Epithelial cell of proximal tubule (primary cell): Measurements from ENCODE around the gene TRDMT1. TPM values are rescaled to one million over a fixed set of nuclear protein-coding genes. Genes with fewer than 3 reads are reported as not detected.

Experiments
- DNase-seq: peaks from one replicate; pipeline ENCODE4 v3.0.0-alpha.2; 2011; ENCODE audit warnings: low read depth
- H3K4me3 ChIP-seq: 2 replicates; pipeline ENCODE4 v1.5.1; 2011; ENCODE audit warnings: low read depth, mild to moderate bottlenecking, low read length
- total RNA-seq: library from RNA; depleted of rRNA; stranded (reverse); fragments of >200 nt; gene quantifications from 2 replicates; pipeline ENCODE4 v1.2.3, GENCODE V29; 2015
- TF ChIP-seq, protein P1 (sequence below): conservative IDR thresholded peaks from 2 replicates; pipeline ENCODE4 v1.5.1; 2012; ENCODE audit warnings: low read depth, mild to moderate bottlenecking, low read length

TRDMT1 gene
- total RNA-seq, 1 donor from 2014 or later = 4.6 TPM

DNA sequence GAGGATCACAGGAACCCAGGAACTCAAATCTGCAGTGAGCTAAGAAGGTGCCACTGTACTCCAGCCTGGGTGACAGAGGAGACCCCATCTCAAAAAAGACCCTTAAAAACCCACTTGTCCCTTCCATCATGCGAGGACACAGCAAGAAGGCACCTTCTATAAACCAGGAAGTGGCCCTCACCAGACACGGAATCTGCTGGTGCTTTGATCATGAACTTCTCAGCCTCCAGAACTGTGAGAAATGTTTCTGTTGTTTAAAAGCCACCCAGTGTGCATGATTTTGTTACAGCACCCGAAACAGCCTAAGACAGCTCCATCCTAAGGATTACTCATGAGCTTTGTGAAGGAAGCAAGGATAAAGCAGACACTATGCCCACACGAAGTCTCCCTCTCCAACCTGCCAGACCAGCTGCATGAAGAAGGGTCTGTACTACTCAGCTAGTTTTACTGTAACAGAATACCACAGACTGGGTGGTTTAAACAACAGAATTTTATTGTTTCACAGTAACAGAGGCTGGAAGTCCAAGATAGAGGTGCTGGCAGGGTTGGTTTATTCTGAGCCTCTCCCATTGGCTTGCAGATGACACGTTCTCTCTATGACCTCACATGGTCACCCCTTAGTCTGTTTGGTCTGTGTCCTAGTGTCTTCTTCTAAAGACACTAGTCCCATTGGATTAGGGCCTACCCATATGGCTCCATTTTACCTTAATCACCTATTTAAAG is 40.3 kb upstream of the TRDMT1 start:
- TF ChIP-seq, protein P1, sequence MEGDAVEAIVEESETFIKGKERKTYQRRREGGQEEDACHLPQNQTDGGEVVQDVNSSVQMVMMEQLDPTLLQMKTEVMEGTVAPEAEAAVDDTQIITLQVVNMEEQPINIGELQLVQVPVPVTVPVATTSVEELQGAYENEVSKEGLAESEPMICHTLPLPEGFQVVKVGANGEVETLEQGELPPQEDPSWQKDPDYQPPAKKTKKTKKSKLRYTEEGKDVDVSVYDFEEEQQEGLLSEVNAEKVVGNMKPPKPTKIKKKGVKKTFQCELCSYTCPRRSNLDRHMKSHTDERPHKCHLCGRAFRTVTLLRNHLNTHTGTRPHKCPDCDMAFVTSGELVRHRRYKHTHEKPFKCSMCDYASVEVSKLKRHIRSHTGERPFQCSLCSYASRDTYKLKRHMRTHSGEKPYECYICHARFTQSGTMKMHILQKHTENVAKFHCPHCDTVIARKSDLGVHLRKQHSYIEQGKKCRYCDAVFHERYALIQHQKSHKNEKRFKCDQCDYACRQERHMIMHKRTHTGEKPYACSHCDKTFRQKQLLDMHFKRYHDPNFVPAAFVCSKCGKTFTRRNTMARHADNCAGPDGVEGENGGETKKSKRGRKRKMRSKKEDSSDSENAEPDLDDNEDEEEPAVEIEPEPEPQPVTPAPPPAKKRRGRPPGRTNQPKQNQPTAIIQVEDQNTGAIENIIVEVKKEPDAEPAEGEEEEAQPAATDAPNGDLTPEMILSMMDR = no peak
- H3K4me3 ChIP-seq = no peak overlapping the region
- DNase-seq = no peak

- TF ChIP-seq, protein P1 = no peak
- no peak overlapping the region for H3K4me3 ChIP-seq
- DNase-seq = no peak
Observed at GRCh38 chr10:17240616-17241015, 39.1 kb upstream of the TRDMT1 start.

- no peak overlapping the region for H3K4me3 ChIP-seq
- TF ChIP-seq, protein P1 = no peak
- no peak for DNase-seq
Observed at GRCh38 chr10:17240096-17240495, 38.6 kb upstream of the TRDMT1 start.

DNA sequence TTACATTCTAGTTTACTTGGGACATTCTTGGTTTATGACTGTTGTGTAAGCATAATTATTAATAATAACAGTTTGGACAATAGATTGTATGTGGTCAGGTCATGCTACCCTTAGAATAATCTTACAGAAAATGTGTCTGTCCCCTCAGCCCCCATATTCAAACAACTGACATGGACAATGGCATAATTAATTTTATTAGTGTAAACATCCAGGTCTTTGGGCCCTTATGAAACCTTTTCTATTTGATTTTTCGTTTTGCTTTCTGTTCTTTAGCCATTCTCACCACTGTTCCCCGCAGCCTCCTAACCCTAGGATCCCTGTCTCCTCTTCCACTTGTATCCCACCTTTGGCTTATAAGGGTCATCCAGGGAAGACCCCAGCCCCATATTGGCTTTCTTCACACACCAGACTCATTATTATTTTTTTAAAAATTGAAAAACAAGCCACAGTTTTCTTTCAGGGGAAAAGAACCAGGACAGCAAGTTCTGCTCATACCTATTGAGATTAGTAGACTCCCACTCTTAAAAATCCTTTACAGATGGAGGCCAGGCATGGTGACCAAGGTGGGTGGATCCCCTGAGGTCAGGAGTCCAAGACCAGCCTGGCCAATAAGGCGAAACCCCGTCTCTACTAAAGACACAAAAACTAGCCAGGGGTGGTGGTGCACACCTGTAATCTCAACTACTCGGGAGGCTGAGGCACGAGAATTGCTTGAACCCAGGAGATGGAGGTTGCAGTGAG is 38.0 kb upstream of the TRDMT1 start:
- DNase-seq = no peak
- TF ChIP-seq, protein P1 = no peak
- no peak overlapping the region for H3K4me3 ChIP-seq

GRCh38 chr10:17238445-17239291 is 37.2 kb upstream of the TRDMT1 start:
- TF ChIP-seq, protein P1 = no peak
- H3K4me3 ChIP-seq = no peak overlapping the region
- DNase-seq = no peak

DNA sequence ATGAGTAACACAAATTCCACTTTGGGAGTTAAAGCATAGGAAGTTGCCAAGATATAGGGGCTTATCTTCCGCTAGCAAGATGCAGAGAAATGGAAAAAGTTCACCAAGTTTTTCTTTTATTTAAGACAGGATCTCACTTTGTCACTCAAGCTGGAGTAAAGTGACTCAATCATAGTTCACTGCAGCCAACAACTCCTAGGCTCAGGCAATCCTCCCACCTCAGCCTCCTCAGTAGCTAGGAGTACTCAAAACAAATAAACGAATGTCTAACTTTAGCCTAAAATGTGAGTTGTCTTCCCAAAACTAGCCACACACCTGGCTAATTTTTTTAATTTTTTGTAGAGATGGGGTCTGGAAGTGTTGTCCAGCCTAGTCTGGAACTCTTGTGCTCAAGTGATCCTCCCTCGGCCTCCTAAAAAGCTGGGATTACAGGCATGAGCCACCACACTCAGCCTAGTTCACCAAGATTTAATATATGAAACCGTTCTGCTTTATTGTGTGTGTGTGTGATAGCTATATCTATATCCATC is 36.5 kb upstream of the TRDMT1 start:
- H3K4me3 ChIP-seq = no peak overlapping the region
- TF ChIP-seq, protein P1 = no peak
- DNase-seq = no peak
